HUES48 (cell line): ENCODE measurements around the gene EXOSC9.

Source experiments
- H3K27ac ChIP-seq: one replicate; pipeline ENCODE4 v1.7.0; 2013; ENCODE audit warnings: low read depth, low read length, inconsistent platforms
- H3K27me3 ChIP-seq: 2 replicates; pipeline ENCODE4 v1.6.1; 2013; ENCODE audit warnings: mild to moderate bottlenecking, low read length; ENCODE audit not compliant: control insufficient read depth, insufficient read depth
- H3K36me3 ChIP-seq: 2 replicates; pipeline ENCODE4 v1.6.1; 2013; ENCODE audit warnings: low read length; ENCODE audit not compliant: control insufficient read depth, insufficient read depth
- H3K4me1 ChIP-seq: 2 replicates; pipeline ENCODE4 v1.6.1; 2013; ENCODE audit warnings: mild to moderate bottlenecking, low read length; ENCODE audit not compliant: control insufficient read depth, insufficient read depth
- H3K4me3 ChIP-seq: 2 replicates; pipeline ENCODE4 v1.5.1; 2013; ENCODE audit warnings: mild to moderate bottlenecking, low read depth, low read length
- H3K9ac ChIP-seq: 2 replicates; pipeline ENCODE4 v1.6.1; 2013; ENCODE audit warnings: mild to moderate bottlenecking, low read depth, low read length, moderate library complexity
- H3K9me3 ChIP-seq: 2 replicates; pipeline ENCODE4 v1.6.1; 2013; ENCODE audit warnings: low read length; ENCODE audit not compliant: control insufficient read depth, insufficient read depth

The EXOSC9 gene

GRCh38 chr4:121863799-121864198, 62.7 kb downstream of the EXOSC9 start:
- H3K27ac ChIP-seq: no peak overlapping the region
- no peaks in the 10 kb centered on the region for H3K27me3 ChIP-seq
- no peak overlapping the region for H3K4me3 ChIP-seq
- H3K9me3 ChIP-seq: no peaks in the 10 kb centered on the region
- H3K36me3 ChIP-seq: peaks cover 64% of the 10 kb centered on the region
- no peaks in the 10 kb centered on the region for H3K4me1 ChIP-seq
- no peak overlapping the region for H3K9ac ChIP-seq
